OCI-LY1 (cell line): ENCODE measurements around the gene PSMA6.

Experiments used
- EZH2 ChIP-seq: fragments of 200-600 bp; sonication (generic), shearing (Covaris generic); IDR thresholded peaks from 2 replicates; pipeline ENCODE4 v1.8.0; 2017; ENCODE audit warnings: borderline replicate concordance, mixed run types, mild to moderate bottlenecking, antibody characterized with exemption, low read length, moderate library complexity, mixed read lengths
- TF ChIP-seq, protein P1 (sequence below): fragments of 200-600 bp; sonication (generic), shearing (Covaris generic); IDR thresholded peaks from 2 replicates; pipeline ENCODE4 v1.5.1; 2017; ENCODE audit warnings: mild to moderate bottlenecking, antibody characterized with exemption, low read length, moderate library complexity, mixed read lengths

DNA sequence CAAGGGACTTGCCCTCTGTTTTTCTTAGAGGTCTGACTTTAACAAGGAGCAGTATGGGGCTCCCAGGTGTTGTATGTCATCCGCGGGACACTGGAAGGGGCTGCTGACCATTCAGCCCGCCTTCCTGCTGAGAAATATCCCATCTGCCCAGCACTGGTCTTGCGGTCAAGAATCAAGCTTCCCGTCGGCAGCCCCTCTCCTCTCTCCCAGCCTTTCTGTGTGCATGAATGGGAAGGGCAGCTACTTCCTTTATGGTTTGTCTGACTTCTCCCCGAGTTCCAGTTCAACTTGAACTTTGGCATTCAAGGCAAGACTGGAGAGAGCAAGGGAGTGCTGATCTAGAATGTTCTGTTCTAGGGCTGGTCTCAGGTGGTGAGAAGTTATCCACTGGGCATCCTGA lies 51.5 kb downstream of the PSMA6 start:
- TF ChIP-seq, protein P1, sequence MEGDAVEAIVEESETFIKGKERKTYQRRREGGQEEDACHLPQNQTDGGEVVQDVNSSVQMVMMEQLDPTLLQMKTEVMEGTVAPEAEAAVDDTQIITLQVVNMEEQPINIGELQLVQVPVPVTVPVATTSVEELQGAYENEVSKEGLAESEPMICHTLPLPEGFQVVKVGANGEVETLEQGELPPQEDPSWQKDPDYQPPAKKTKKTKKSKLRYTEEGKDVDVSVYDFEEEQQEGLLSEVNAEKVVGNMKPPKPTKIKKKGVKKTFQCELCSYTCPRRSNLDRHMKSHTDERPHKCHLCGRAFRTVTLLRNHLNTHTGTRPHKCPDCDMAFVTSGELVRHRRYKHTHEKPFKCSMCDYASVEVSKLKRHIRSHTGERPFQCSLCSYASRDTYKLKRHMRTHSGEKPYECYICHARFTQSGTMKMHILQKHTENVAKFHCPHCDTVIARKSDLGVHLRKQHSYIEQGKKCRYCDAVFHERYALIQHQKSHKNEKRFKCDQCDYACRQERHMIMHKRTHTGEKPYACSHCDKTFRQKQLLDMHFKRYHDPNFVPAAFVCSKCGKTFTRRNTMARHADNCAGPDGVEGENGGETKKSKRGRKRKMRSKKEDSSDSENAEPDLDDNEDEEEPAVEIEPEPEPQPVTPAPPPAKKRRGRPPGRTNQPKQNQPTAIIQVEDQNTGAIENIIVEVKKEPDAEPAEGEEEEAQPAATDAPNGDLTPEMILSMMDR, result no peak
- TF ChIP-seq EZH2, result no peak
